Colonic mucosa (tissue), 4 donors: ENCODE results near the gene DDR2. TPM values are rescaled to one million over a fixed set of nuclear protein-coding genes. Genes with fewer than 3 reads are reported as not detected.

Experiments
- DNase-seq: peaks from one replicate; pipeline ENCODE4 v3.0.0-alpha.2; 2020
- H3K27ac ChIP-seq: fragments of 200-600 bp; one replicate; pipeline ENCODE4 v1.8.0; 2021
- H3K27me3 ChIP-seq: fragments of 200-600 bp; one replicate; pipeline ENCODE4 v1.8.0; 2021
- H3K36me3 ChIP-seq: fragments of 200-600 bp; one replicate; pipeline ENCODE4 v1.8.0; 2021
- H3K4me1 ChIP-seq: fragments of 200-600 bp; one replicate; pipeline ENCODE4 v1.8.0; 2021; ENCODE audit warnings: mild to moderate bottlenecking
- H3K4me3 ChIP-seq: fragments of 200-600 bp; one replicate; pipeline ENCODE4 v1.8.0; 2021
- H3K9ac ChIP-seq, 2 donors: one replicate each; pipeline ENCODE4 v1.7.0; 2013; ENCODE audit warnings: control low read depth in 2 of 2, low read depth in 2 of 2, low read length in 2 of 2
- H3K9me3 ChIP-seq: fragments of 200-600 bp; one replicate; pipeline ENCODE4 v1.8.0; 2021
- intact Hi-C: fragments of 100-400 bp; cut with DNase I; formaldehyde crosslinking; loops from one replicate; pipeline ENCODE4 v1.14.1; 2022
- total RNA-seq, 2 donors: library from RNA; stranded (reverse); fragmentation: NEBNext Ultra II Directional in 1 of 2; extraction: Animal tissue kit (Norgen Biotek cat#: 25700) in 1 of 2; gene quantifications; one replicate each; pipeline ENCODE4 v1.2.1, GENCODE V29; 2021
- TF ChIP-seq, protein P1 (sequence below): fragments of 200-600 bp; IDR thresholded peaks from one replicate; pipeline ENCODE4 v1.8.0; 2022; ENCODE audit warnings: antibody characterized with exemption, mild to moderate bottlenecking
- donor health status: healthy.
- donor health status: DM: no; HTN: no; CAD: no.
- donor health status: DM: no; HTN: no; CAD: no.

DDR2 gene
- total RNA-seq, 2 donors from 2014 or later: 7.6 to 26.5 TPM

DNA sequence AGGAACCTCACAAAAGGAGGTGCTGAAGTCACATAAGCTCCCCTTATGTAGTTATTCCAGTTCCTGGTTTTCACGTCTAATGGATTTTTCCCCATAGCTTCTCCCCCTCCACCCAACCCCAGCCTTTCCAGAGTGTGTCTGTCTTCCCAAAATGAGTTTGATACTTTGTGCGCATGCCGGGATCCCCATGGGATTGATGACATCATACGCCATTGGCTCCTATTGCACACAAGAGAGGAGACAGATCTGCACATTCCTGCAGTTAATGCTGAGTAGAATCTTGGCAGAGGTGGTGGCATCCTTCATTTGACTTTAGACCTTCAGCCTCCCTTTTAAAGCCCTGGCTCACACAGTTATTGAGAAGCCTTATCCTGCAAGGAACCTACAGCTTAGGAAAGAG is 71.4 kb downstream of the DDR2 start:
- DNase-seq: no peak
- H3K27ac ChIP-seq: no peak overlapping the region
- no peaks in the 10 kb centered on the region for H3K4me1 ChIP-seq
- intact Hi-C loops: no loop called here
- no peaks in the 10 kb centered on the region for H3K9me3 ChIP-seq
- no peak overlapping the region for H3K4me3 ChIP-seq
- H3K27me3 ChIP-seq: no peaks in the 10 kb centered on the region
- no peaks in the 10 kb centered on the region for H3K36me3 ChIP-seq
- H3K9ac ChIP-seq: no peak overlapping the region
- TF ChIP-seq, protein P1, sequence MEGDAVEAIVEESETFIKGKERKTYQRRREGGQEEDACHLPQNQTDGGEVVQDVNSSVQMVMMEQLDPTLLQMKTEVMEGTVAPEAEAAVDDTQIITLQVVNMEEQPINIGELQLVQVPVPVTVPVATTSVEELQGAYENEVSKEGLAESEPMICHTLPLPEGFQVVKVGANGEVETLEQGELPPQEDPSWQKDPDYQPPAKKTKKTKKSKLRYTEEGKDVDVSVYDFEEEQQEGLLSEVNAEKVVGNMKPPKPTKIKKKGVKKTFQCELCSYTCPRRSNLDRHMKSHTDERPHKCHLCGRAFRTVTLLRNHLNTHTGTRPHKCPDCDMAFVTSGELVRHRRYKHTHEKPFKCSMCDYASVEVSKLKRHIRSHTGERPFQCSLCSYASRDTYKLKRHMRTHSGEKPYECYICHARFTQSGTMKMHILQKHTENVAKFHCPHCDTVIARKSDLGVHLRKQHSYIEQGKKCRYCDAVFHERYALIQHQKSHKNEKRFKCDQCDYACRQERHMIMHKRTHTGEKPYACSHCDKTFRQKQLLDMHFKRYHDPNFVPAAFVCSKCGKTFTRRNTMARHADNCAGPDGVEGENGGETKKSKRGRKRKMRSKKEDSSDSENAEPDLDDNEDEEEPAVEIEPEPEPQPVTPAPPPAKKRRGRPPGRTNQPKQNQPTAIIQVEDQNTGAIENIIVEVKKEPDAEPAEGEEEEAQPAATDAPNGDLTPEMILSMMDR: no peak

DNA sequence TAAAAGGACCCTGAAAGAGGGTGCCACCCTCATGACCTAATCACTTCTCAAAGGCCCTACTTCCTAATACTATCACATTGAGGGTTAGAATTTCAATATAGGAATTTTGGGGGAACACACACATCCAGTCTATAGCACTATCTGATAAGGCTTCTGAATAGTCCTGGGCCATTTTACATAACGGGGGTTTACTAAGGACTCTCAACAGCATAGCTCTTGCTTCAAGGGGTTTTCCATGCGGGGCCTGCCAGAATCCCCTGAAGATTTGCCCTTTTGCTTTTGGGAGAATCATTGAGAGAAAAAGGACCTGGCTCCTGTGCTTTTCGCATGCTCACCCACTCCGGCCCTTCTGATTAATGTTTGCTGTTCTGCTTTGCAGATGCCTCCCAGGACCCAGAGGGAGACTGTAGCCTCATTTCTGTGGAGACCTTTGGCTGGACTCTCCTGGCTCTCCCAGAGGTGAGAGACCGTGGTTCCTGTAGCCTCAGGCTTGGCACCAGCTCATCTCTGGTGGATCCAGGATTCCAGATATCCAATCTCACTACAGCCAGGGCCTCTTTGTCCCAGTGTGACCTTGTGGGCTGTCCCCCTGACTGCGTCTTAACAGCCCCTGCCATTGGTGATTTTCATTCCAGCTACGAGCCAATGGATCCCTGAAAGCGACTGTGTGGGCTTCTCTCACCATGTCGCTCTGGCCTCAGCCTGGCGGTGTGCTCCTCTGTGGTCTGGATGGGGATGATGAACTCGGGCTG is 72.6 kb downstream of the DDR2 start:
- Histone ChIP-seq H3K36me3 (no peaks in the 10 kb centered on the region), H3K9ac (no peak overlapping the region), H3K9me3 (no peaks in the 10 kb centered on the region), H3K27me3 (no peaks in the 10 kb centered on the region), H3K27ac (no peak overlapping the region), H3K4me3 (no peak overlapping the region), H3K4me1 (no peaks in the 10 kb centered on the region)
- TF ChIP-seq, protein P1: no peak
- no peak for DNase-seq
- intact Hi-C loops: no loop called here

DNA sequence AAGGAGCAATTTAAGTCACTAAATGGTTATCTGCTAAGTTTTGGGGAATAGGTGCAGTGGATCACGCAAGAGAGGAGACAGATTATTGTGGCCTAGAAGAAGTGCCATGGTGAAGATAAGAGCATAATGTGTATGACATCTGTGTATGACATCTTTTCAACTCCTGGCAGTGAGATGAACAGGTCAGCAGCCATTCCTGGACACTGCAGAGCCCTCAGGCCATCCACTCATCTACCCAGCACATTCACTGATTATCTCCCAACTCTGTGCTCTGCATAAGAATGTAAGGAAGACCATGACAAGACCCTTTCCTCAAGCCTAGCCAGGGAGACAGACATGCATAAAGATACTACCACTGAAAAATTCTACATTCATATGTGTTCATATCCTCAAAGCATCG is 73.7 kb downstream of the DDR2 start:
- no peak overlapping the region for H3K27ac ChIP-seq
- no peaks in the 10 kb centered on the region for H3K4me1 ChIP-seq
- no peak overlapping the region for H3K9ac ChIP-seq
- no peaks in the 10 kb centered on the region for H3K36me3 ChIP-seq
- DNase-seq: no peak
- no peak overlapping the region for H3K4me3 ChIP-seq
- intact Hi-C loops: no loop called here
- no peaks in the 10 kb centered on the region for H3K9me3 ChIP-seq
- TF ChIP-seq, protein P1: no peak
- no peaks in the 10 kb centered on the region for H3K27me3 ChIP-seq

DNA sequence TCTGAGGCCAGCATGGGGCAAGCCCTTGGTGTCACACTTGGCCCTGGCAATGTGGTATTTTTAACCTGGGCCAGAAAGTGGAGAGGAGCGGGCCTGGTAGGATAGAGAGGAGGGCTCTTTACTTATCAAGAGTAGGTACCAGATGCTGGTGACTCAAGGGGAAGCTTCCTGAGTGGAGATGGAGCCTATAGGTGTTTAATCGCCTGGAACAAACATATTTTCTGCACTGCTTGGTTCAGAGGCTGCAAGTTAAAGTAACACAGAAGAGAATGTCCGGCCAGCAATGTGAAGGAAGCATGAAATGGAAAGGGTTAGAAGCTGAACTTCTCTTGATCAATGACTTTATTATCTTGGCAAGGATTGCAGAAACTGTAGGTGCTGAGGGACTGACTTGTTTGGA is 74.3 kb downstream of the DDR2 start:
- intact Hi-C loops: no loop called here
- Histone ChIP-seq H3K27ac (no peak overlapping the region), H3K27me3 (no peaks in the 10 kb centered on the region), H3K4me3 (no peak overlapping the region), H3K36me3 (no peaks in the 10 kb centered on the region), H3K4me1 (no peaks in the 10 kb centered on the region), H3K9me3 (no peaks in the 10 kb centered on the region), H3K9ac (no peak overlapping the region)
- TF ChIP-seq, protein P1: no peak
- no peak for DNase-seq

DNA sequence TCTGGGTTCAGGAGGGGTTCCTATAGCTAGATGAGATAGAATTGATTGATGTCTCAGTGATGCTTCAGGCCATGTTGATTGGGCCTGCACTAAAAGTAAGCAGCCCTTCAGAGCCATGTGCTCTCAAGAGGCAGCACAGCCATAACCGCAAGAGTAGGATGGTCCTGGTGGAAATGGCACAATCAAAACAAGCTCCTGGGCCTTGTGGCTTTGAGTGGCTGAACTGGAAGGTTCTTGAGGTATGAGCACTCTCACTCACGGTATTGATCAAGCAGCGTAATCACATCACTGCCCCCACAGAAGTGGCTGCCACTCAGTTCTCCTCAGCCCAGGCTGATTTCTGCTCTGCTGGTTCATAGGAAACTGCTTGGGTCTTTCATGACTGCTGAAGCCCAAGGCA is 76.0 kb downstream of the DDR2 start:
- Histone ChIP-seq H3K27me3 (no peaks in the 10 kb centered on the region), H3K9me3 (no peaks in the 10 kb centered on the region), H3K36me3 (no peaks in the 10 kb centered on the region), H3K4me3 (no peak overlapping the region), H3K4me1 (no peaks in the 10 kb centered on the region), H3K9ac (no peak overlapping the region), H3K27ac (no peak overlapping the region)
- intact Hi-C loops: no loop called here
- no peak for DNase-seq
- TF ChIP-seq, protein P1: no peak
